ENCODE measurements around the gene ARSG. TPM values are rescaled to one million over a fixed set of nuclear protein-coding genes. Genes with fewer than 3 reads are reported as not detected.
"Not testable (repeated sequence)": the region's sequence is repeated elsewhere in the genome, so short reads cannot be mapped to it uniquely, and the experiment has no call there.

The ARSG gene
- total and polyA plus RNA-seq, 10 of the 15 experiments (the other 5 are each of a cell fraction or from before 2014, with no cell fraction given): 2.9 to 13.5 (median 7.6) TPM

DNA sequence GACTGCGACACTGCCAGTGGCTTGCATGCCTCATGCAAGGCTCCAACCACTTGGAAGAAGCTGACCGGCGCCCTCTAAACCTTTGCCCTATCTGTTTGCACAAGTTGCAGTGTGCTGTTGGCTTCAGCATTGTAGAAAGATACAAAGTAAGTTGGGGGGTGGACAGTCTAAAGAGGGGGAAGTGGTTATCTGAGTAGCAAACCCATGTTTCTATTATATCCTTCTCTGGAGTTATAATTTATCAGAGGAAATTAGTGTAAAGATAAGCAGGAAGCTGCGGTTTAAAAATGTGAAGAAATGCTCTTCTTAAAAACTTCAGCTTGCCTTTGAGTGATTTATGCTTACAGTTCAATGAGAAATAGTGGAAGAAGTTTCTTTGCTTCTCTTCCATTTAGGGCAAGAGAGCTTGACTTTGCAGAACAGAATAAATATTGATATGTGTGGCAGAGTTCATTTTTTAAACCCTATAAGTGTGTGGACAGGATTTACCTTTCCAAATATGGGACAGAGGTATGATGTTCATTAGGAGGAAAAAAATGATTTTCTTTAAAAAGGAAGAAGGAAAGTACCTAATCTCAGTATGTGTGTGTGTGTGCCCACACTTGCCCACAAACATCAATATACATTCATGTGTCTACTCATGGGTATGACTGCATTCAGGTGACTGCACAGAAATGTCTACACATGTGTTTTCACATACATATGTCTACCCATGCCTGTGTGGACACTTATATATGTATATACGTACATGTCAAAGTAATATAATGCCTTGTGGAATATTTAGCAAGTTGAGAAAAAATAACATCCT, 35.4 kb upstream of the ARSG start:
- no peaks in the 10 kb centered on the region for H3K9me3 ChIP-seq (replicated peaks; ENCODE audit: control insufficient read depth, insufficient read depth, low read length)
- peaks cover 7% of the 10 kb centered on the region; the same call in 1 of the 2 replicates for H3K4me1 ChIP-seq (ENCODE audit: control insufficient read depth, insufficient read depth, low read length)
- in situ Hi-C loops (cut with MboI): no loop called here
- no peak overlapping the region for H3K27ac ChIP-seq (ENCODE audit: control insufficient read depth, insufficient read depth)
- intact Hi-C loops (cut with micrococcal nuclease; ENCODE audit: unreplicated experiment): no loop called here
- no peak overlapping the region for H2AFZ ChIP-seq (ENCODE audit: control insufficient read depth, low read depth, low read length)
- FAIRE-seq (no peak), DNase-seq (ENCODE audit: low read depth, low spot score) (no peak), ATAC-seq (peak; percentile 57)
- H3K27me3 ChIP-seq (replicated peaks in 1 of 2; ENCODE audit: control insufficient read depth in 2 of 2, insufficient read depth in 2 of 2, low read length in 1 of 2): no peaks in the 10 kb centered on the region
- WGBS (ENCODE audit: insufficient coverage, insufficient replicate concordance, low lambda C conversion rate, missing lambda C conversion rate): 44% methylated on average over 5 of the region's 5 CpGs
- ChIA-PET POLR2A (no interaction called here), CTCF (interaction anchor here (0.7 to 1.0 kb wide), 2 partner anchors 50 to 75 kb away, joined by 3 to 5 read pairs; no protein-coding TSS in a partner anchor), SMC1A (ENCODE audit: uncharacterized antibody, unreplicated experiment) (interaction anchor here (0.8 to 1.4 kb wide), 4 partner anchors 18 to 143 kb away, joined by 3 to 4 read pairs (median 3); no protein-coding TSS in a partner anchor), RAD21 (ENCODE audit: unreplicated experiment) (no interaction called here)
- no peak overlapping the region for H3K4me2 ChIP-seq (ENCODE audit: control insufficient read depth, insufficient read depth)
- no TSS peak for BruUV-seq (replicated peaks)
- peaks cover 0 to 6% of the 10 kb centered on the region in 2 experiments; a peak in 3 of 4 replicates for H3K36me3 ChIP-seq (ENCODE audit: control insufficient read depth in 2 of 2, insufficient read depth in 2 of 2, low read length in 1 of 2)
- H3K79me2 ChIP-seq (ENCODE audit: control insufficient read depth, insufficient read depth, low read length): no peaks in the 10 kb centered on the region
- TF ChIP-seq RELB (IDR thresholded peaks at IDR 0.05; ENCODE audit: low read depth) (peak; percentile 30; the same call in 1 of the 2 replicates), RELA (IDR thresholded peaks at IDR 0.05; ENCODE audit: borderline replicate concordance, partially characterized antibody) (no peak), PKNOX1 (IDR thresholded peaks at IDR 0.05) (no peak), CEBPB (IDR thresholded peaks at IDR 0.05; ENCODE audit: borderline replicate concordance in 1 of 2, low read depth in 2 of 2, low read length in 2 of 2) (no peak), ATF7 (IDR thresholded peaks at IDR 0.05; ENCODE audit: low read depth) (no peak), BHLHE40 (IDR thresholded peaks at IDR 0.05; ENCODE audit: borderline replicate concordance in 1 of 2, low read depth in 2 of 2, low read length in 1 of 2) (peak in 1 of 2 experiments; percentile 17; a peak in 1 of 4 replicates)
- no peaks in the 10 kb centered on the region for H4K20me1 ChIP-seq (ENCODE audit: control insufficient read depth, insufficient read depth)
- H3K9ac ChIP-seq (ENCODE audit: control insufficient read depth, insufficient read depth, low read length): no peak overlapping the region
- H3K4me3 ChIP-seq: no peak overlapping the region

GRCh38 chr17:68256701-68257100, 34.6 kb upstream of the ARSG start:
- BruUV-seq (replicated peaks); H3K9ac ChIP-seq (ENCODE audit: control insufficient read depth, insufficient read depth, low read length); H3K27ac ChIP-seq (ENCODE audit: control insufficient read depth, insufficient read depth); H3K79me2 ChIP-seq (ENCODE audit: control insufficient read depth, insufficient read depth, low read length); ATAC-seq; CTCF ChIA-PET; H3K4me2 ChIP-seq (ENCODE audit: control insufficient read depth, insufficient read depth); intact Hi-C loops (cut with micrococcal nuclease; ENCODE audit: unreplicated experiment); DNase-seq (ENCODE audit: low read depth, low spot score); H3K36me3 ChIP-seq (ENCODE audit: control insufficient read depth in 2 of 2, insufficient read depth in 2 of 2, low read length in 1 of 2); H4K20me1 ChIP-seq (ENCODE audit: control insufficient read depth, insufficient read depth); FAIRE-seq; H3K27me3 ChIP-seq (replicated peaks in 1 of 2; ENCODE audit: control insufficient read depth in 2 of 2, insufficient read depth in 2 of 2, low read length in 1 of 2); H3K4me1 ChIP-seq (ENCODE audit: control insufficient read depth, insufficient read depth, low read length); in situ Hi-C loops (cut with MboI); H2AFZ ChIP-seq (ENCODE audit: control insufficient read depth, low read depth, low read length); RAD21 ChIA-PET (ENCODE audit: unreplicated experiment); H3K4me3 ChIP-seq; H3K9me3 ChIP-seq (replicated peaks; ENCODE audit: control insufficient read depth, insufficient read depth, low read length): not testable (repeated sequence)
- WGBS (ENCODE audit: insufficient coverage, insufficient replicate concordance, low lambda C conversion rate, missing lambda C conversion rate): 99% methylated on average over 5 of the region's 5 CpGs
- ChIA-PET POLR2A (interaction anchor here (1.0 kb wide), 1 partner anchor 20 kb away, joined by 3 read pairs; no protein-coding TSS in a partner anchor), SMC1A (ENCODE audit: uncharacterized antibody, unreplicated experiment) (interaction anchor here (5.1 kb wide), 1 partner anchor 8 kb away, joined by 33 read pairs; the partner anchor contains the start of gene AMZ2)
